ENCODE results near the gene ELAC2. TPM values are rescaled to one million over a fixed set of nuclear protein-coding genes. Genes with fewer than 3 reads are reported as not detected.

ELAC2 gene
- total RNA-seq, 1 experiment from 2014 or later = 64.4 TPM

DNA sequence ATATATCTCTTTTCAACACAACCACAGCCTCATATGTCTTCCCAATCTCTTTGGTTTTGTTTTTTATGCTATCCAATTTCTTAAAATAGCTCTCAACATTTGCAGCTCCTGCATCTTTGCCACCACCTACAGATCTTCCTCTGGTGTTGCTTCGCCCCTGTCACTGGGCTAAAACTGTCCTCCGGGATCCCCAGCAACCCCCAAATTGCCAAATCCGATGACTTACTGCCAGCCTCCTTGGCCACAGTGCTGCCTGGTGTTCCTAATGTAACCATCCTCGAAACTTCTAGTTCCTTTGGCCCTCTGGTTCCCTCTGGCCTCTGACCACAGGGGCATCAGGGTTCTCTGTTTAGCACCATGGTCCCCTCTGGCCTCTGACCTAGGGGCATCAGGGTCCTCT is 70.8 kb downstream of the ELAC2 start:
- H3K36me3 ChIP-seq (ENCODE audit: insufficient read depth, low read length, poor library complexity, severe bottlenecking) = no peaks in the 10 kb centered on the region
- H3K4me3 ChIP-seq (ENCODE audit: low read depth, low read length, poor library complexity, severe bottlenecking) = no peak overlapping the region
- BruUV-seq (replicated peaks) = no TSS peak
- DNase-seq (ENCODE audit: low spot score) = no peak
- intact Hi-C loops (cut with micrococcal nuclease; ENCODE audit: unreplicated experiment) = no loop called here
- H3K9me3 ChIP-seq (ENCODE audit: low read depth, low read length, poor library complexity, severe bottlenecking) = no peaks in the 10 kb centered on the region
- ChIA-PET CTCF (no interaction called here), POLR2A (ENCODE audit: low non-redundant PET) (no interaction called here)
- TF ChIP-seq, protein P1, sequence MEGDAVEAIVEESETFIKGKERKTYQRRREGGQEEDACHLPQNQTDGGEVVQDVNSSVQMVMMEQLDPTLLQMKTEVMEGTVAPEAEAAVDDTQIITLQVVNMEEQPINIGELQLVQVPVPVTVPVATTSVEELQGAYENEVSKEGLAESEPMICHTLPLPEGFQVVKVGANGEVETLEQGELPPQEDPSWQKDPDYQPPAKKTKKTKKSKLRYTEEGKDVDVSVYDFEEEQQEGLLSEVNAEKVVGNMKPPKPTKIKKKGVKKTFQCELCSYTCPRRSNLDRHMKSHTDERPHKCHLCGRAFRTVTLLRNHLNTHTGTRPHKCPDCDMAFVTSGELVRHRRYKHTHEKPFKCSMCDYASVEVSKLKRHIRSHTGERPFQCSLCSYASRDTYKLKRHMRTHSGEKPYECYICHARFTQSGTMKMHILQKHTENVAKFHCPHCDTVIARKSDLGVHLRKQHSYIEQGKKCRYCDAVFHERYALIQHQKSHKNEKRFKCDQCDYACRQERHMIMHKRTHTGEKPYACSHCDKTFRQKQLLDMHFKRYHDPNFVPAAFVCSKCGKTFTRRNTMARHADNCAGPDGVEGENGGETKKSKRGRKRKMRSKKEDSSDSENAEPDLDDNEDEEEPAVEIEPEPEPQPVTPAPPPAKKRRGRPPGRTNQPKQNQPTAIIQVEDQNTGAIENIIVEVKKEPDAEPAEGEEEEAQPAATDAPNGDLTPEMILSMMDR (conservative IDR thresholded peaks at IDR 0.05; ENCODE audit: low read depth, low read length) = no peak
- no peak for TF ChIP-seq EZH2 (IDR thresholded peaks at IDR 0.05; ENCODE audit: borderline replicate concordance, low read depth, low read length, poor library complexity, severe bottlenecking)
- H3K4me1 ChIP-seq (ENCODE audit: insufficient read depth, low read length, poor library complexity, severe bottlenecking) = no peaks in the 10 kb centered on the region
- H3K27me3 ChIP-seq (replicated peaks; ENCODE audit: insufficient read depth, low read depth, low read length, poor library complexity) = no peaks in the 10 kb centered on the region
- H3K27ac ChIP-seq (ENCODE audit: low read depth, low read length, poor library complexity, severe bottlenecking) = no peak overlapping the region

Other genes with a start within 250 kb of the ELAC2 start
- 0.42 and 0.49 TPM in 2 replicates for gene ARHGAP44, start 228.5 kb downstream of the ELAC2 start, total RNA-seq (2021)

Measured in A673 (cell line).